DMS79 treated with DMSO at 0.1 percent for 48 hours (cell line): Measurements from ENCODE around the gene SIGLEC15.
"Not testable (repeated sequence)": the region's sequence is repeated elsewhere in the genome, so short reads cannot be mapped to it uniquely, and the experiment has no call there.

Experiments used
- DNase-seq: peaks from one replicate; lab custom pipeline; 2025; lab: John Stamatoyannopoulos, UW

The SIGLEC15 gene

DNA sequence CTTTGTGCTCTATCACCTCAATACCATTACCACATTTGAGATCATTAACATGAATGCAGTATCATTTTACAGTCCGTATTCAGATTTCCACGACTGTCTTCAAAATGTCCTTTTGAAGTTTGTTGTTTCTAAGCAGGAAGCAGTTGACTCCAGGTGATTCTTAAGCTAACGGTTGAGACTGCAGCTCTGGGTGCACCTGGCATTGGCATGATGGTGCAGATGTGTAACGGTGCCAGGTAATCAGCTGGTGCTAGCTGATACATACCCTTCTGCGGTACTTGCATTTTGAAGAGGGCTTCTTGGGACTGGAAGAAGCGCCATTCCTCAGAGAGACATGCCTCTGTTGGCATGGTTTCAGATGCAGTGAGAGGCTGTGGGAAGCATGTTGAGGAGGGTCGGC, 19.5 kb downstream of the SIGLEC15 start:
- peak; percentile 95 for DNase-seq

DNA sequence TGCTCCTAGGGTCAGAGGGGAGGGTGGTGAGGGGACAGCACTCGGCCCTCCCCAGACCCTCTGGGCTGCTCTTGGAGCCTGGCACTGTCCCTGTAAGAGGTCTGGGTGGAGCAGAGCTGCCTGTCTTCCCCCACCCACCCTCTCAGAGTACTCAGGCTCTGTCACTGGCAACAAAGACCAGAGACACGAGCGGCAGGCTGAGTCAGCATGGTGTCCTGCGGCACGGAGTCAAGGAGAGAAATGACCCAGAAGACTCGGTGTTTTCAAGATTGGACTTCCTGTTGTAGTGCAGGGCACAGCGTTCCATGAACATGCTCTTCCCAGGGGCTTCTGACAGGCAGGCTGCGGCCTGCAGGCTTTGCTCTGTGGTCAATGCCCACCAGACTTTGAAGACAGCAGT, 19.9 kb downstream of the SIGLEC15 start:
- no peak for DNase-seq

DNA sequence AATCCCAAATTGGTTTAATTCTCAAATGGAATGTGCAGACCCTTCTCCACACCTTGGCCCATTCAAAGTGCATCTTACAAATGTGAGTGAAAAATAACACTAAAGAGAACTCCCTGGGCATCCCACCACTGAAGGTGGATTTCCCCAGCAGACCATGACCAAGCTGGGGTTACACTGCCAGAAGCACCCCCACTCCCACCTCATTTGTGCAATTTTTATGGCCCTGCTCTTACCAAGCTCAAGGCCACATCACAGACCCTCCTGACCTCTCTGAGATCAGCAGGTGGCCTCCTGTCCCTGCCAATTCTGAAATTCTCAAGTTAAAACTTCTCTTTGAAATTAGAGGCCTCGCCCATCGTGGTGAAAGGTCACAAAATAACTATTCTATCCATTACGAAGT, 21.6 kb downstream of the SIGLEC15 start:
- DNase-seq, result peak; percentile 35

DNA sequence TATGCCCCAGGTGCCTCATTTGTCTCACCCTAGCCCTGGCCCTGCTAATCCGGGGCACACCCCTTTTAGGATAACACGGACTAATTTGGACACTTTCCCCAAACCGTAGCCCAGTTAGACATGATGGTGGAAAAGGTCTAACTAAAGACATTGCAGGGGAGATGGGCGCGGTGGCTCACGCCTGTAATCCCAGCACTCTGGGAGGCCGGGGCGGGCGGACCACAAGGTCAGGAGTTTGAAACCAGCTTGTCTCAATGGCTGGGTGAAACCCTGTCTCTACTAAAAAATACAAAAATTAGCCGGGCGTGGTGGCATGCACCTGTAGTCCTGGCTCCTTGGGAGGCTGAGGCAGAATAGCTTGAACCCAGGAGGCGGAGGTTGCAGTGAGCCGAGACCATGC, 23.2 kb downstream of the SIGLEC15 start:
- DNase-seq, result not testable (repeated sequence)

DNA sequence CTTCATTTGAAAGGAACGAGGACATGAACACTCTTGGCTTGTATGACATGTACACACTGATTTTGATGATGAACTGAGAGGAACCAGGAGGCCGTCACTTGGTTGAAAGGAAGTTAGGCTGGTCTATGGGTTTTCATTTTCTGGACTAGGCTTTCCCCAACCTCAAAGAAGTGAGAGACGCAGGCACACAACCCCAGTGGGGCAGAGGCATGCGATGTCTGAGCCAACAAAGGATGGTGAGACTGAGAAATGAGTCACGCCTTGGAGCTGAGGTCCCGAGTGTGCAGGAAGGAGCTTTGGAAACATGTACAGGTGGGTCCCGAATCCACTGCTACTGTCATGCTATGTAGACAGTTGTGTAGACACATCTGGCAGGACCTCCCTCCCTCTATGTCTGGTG, 24.1 kb downstream of the SIGLEC15 start:
- DNase-seq, result no peak

DNA sequence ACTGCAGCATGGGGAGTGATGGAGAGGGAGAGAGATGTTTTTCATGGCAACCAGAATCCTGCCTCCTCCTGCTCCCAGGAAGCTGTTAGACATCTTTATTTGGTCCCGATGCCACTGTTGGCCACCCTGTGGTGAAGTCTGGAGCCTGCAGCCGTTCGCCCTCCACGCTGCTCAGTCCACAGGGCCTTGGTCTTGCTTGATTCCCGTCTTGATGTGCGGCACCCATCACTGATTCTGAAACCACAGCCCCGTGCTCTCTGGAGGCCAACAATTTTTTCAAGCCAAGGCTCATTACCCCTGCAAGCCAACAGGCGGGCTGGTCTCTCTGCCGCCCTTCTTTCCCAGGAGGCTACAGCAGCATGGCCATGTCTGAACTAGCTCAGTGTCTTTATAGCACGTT, 24.5 kb downstream of the SIGLEC15 start:
- DNase-seq, result no peak

DNA sequence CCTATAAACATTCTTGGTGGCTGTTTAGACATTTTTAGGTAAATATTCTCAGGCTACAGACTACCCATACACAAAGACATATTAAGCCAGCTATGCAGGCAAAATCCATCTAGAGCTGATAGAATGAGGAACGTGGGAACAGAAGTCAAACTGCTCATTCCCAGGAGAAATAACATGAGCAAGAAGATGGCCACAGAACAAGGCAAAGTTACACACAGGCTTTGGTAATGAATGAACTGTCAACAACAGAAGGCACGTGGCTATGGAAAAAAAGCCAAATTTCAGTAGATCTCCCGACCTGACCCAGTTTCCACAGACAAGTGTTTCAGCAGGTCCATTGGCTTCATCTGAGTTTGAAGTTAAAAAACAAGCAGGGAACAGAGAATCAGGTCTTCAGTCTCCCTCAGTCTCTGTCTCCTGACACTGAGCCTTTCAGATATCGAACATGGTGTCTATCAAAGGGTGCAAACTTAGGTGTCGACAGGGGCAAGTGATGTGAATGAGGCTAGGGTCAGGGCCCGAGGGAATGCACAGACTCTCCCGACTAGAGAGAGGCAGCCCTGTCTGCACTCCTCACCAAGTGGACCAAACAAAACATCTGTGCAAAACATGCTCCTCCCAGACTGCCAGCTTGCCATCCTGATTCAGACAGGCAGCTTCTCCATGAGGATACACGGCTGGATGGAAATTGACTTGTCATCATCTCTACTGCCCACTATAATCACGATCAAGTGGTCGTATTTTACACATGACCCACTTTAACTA, 25.9 kb downstream of the SIGLEC15 start:
- no peak for DNase-seq

DNA sequence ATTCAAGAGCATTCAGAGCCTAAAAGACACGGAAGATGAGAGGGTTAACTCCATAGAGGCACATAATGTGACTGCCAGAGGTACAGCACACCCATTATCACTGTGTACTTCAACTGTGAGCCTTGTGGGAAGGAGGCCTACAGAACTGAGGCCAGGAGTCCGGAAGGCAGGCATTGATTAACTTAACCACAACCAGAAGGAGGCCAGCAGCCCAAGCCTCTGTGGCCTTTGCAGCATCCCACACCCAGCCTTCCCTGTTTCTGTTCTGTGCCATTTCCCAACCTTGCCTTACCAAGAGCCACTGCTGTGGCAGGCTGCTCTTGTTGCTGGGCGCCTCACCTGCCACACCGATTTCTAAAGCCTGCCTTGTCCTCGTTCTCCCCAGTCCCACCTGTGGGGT, 27.2 kb downstream of the SIGLEC15 start:
- DNase-seq, result no peak

DNA sequence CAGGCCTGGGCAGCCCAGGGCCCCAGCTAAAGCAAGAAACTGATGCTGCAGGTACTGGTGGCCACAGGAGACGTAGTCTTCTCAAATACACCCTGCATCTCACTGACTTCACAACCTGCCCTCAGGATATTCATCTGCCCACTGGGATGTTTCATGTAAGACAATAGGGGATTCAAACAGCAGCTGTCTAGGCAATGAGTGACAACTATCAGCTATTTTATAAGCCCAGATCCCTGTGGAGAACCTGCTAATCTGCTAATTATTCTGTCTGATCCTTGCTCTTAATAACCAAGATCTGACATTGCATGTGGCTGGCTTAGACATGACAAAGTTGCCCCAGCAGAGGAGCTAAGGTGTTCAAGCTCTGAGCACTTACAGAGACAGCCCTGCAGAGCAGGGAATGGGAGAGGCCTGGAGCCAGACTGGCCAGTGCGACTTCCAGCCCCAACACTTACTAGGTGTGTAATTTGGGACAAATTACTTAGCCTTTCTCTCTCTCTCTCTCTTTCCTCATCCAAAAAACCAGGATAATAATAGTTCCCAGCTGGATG, 28.6 kb downstream of the SIGLEC15 start:
- no peak for DNase-seq

DNA sequence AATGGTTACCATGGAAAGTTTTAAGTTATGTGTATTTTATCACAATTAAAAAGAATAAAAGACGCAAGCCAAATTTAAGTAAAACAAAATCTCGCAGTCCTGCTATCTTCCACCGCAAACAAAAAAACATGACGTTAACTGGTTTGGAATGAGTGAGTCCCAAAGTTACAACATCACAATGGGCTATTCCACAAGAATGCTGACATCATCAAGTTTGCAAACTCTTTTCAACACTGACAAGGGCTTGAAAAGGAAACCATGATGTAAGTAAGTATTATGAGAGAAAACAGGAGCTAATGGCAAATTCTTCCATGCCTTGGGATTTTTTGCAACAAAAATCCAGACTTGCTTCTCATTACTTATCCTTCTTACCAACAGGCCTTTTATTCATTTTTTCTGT, 31.1 kb downstream of the SIGLEC15 start:
- no peak for DNase-seq

DNA sequence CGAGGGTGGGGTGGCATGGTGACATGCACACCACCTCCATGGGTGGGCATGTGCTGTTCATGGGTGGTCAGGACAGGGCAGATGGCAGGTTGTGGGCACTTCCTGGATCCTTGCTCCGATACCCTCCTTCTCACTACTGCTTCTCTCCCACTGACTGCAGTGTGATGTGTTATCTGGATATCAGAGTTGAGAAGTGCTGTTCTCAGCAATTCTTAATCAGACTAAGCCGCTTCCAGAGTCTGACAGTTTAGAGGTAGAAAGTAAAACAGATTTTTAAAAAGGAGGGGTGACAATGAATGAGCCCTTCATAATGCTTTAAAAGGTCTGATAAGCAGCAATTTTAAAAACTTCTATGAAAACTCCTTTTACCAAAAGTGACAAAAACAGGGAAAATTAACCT, 33.9 kb downstream of the SIGLEC15 start:
- DNase-seq, result no peak

DNA sequence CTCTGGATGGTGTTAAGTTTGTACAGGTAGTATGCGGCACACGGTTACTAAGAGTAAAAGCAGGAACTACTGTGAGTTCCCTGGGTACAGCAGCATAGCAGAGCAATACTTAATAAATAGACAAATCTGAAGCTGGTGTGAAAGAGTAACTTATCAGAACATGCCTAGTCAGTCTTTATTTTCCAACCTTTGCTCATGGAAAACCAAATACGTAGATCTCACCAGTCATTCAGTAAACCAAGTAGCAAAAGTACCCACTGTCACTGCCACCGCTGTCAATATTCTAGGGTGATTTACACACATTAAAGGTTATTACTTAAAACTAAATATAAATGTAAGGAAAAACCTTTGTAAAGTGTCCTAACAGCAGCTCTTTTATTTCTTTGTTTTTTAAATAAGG, 35.0 kb downstream of the SIGLEC15 start:
- no peak for DNase-seq

DNA sequence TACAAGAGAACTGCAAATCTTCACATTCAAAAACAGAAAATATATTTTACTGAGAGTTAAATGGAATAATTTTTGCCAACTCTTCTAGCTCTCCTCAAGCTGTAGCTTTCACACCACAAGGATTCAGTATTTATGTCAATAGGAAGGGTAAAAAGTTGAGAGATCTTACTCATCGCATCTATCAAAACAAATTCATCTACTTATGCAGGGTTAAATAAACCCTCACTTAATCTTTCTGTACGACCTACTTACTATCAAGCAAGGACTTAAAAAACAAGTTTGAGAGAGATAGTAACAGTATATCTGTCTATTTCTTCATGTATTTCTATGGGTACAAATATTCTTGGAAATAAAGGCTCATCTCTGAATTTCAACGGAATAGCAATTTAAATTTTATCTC, 35.5 kb downstream of the SIGLEC15 start:
- DNase-seq, result no peak

DNA sequence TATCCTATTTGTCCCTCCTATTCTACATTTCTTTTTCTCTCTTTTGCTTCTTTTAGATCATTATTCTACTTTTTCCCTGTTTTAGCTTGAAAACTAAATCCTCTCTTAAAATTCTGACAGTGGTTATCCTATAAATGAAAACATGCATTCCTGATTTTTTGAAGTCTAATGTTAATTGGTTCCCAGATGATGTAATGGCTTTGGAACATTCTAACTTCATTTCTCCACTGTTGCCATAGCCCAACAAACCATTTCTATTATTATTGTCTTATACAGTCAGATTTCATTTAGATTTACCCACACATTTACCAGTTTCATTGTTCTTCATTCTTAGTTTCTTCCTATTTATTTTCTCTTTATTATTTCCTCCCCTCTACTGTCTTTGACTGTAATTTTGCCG, 36.5 kb downstream of the SIGLEC15 start:
- no peak for DNase-seq

DNA sequence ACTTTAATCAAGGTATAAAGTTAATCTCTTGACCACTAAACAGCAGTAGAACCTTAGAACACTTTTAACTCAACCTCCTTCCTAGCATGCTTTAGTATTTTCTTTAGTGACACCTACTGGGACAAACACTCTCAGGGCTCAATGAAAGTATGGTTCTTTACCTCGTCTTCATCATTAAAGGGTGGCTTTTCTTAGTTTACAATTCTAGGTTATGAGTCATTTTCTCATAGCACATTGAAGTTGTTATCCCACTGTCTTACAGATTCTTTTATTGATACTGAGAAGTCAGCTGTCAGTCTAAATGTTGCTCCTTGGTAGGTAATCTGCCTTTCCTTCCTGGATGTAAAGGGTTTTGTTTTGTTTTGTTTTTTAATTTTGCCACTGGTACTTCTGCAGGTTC, 38.0 kb downstream of the SIGLEC15 start:
- DNase-seq, result no peak

DNA sequence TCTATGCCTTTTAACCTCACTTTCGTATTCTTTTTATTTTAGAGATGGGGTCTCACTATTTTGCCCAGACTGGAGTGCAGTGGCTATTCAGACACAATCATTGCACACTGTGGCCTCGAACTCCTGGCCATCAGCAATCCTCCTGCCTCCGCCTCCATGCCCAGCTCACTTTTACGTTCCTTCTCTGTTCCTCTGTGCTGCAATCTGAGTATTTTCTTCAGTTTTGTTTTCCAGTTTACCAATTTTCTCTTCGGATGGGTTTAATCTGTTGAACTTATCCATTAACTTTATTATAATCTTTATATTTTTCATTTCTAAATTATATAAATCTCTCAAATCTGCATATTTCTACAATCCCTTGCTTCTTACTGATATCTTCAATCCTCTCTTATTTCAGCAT, 38.6 kb downstream of the SIGLEC15 start:
- no peak for DNase-seq

DNA sequence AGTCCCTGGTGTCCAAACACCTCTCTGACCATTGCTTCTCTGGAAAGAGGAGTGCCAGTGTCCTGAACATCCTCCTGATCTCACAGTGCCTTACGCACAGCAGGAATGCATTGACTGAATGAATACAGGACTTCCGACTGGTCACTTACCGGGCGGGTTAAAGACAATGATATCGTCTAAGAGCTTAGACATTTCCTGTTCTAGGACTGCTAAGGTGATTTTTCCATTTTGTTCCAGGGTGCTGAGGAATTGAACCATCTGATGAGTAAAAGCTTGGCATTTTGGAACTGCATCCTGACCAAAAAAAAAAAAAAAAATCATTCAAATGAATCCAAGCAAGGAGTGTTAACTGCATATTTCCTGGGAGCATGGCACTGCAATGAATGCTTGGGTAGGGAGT, 40.0 kb downstream of the SIGLEC15 start:
- DNase-seq, result no peak

DNA sequence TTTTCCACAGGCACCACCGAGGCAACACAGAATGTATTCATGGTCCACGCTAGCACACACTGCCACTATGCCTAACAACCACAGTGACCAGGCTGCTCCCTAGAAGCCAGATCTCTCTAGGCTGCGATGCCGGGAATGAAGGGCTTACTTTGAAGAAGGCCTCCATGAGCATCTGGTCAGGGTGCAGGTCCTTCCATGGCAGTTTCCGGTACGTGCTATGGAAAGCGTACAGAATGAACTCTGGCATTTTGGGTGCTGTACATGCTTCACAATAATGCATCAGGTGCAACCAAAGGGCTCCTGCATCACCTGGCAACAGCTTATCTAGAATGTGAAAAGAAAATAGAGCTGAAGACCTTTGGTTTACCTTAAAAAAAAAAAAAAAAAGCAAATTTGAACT, 44.9 kb downstream of the SIGLEC15 start:
- DNase-seq, result no peak

DNA sequence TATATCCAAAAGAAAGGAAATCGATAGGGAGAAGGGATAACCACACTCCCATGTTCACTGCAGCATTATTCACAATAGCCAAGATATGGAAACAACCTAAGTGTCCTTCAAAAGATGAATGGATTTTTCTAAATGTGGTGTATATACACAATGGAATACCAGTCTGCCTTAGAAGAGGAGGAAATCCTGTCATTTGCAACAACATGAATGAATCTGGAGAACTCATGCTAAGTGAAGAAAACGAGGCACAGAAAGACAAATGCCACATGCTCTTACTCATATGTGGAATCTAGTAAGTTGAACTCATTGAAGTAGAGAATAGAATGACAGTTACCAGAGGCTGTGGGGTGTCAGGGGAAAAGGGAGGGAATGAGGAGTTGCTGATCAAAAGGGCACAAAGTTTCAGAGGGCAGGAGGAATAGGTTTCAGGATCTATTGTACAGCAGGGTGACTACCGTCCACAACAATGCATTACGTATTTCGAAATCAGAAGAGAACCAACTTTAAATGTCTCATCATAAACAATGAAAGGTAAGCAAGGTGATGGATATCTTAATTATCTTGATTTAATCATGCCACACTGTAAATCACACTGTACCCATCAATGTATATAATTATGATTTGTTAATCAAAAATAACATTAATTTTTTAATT, 46.1 kb downstream of the SIGLEC15 start:
- no peak for DNase-seq

DNA sequence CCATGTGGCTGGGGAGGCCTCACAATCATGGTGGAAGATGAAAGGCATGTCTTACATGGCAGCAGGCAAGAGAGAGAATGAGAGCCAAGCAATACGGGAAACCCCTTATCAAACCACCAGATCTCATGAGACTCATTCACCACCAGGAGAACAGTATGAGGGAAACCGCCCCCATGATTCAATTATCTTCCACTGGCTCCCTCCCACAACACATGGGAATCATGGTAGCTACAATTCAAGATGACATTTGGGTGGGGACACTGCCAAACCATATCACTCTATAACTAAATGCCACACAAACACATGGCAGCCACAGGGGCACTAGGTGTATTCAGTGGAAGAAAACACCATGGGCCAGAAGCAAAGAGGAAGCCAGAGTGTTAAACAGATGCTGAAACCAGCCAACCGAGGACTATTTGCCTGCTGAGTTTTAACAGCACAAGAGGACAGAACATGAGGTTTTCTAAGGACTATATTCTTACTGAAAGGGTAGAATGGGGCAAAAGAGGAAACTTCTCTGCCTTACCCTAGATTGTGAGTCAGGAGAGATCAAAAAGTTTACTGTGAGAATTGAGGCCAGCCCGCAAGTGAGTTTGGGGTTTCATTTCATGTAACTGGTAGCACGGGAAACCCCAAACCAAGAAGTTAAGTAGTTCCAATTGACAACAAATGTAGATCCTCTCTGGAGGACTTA, 49.2 kb downstream of the SIGLEC15 start:
- no peak for DNase-seq

DNA sequence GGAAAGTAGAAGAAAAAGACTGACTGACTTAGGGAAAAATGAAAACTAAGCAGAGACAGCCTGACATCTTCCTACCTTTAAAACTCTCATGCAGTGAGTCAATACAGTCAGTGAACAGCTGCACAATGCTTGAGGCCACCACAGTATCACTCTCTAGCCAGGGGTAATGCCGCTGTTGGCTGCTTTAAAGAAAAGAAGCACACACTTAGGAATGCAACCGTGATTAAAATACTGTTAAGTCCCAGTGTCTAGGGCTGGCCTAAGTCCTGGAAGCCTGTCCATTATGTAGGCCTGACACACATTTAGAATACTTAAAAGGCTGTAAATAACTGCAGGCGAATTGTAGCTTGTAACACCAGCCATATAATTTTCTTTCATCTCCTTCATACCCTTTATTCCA, 50.7 kb downstream of the SIGLEC15 start:
- no peak for DNase-seq

DNA sequence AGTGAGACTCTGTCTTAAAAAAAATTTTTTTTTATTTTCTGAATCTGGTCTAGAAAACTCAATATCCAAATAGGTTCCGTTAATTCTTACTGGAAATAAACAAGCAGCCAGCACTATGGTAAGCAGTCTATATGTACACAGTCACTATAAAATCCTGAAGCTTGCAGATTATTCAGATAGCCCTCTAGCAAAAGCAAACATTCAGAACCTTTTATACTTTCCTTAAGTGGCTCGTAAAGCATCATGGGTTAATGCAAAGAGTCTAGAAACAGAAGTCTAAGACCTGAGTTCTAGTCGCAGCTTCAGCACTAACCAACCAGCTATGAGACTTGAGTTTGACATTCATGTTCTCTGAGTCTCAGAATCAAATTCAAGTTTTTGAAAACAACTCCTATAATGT, 51.9 kb downstream of the SIGLEC15 start:
- DNase-seq, result no peak
